K562 (cell line): ENCODE results near the gene CDK9. TPM values are rescaled to one million over a fixed set of nuclear protein-coding genes. Genes with fewer than 3 reads are reported as not detected.

Source experiments
- ADNP ChIP-seq: fragments of 200-800 bp; sonication (Bioruptor generic); IDR thresholded peaks from 2 replicates; pipeline ENCODE4 v1.6.1; 2016; ENCODE audit warnings: missing genetic modification characterization, missing compliant biosample characterization
- ARID1B ChIP-seq: fragments of 450-650 bp; IDR thresholded peaks from 2 replicates; pipeline ENCODE4 v1.6.1; 2016; ENCODE audit warnings: antibody characterized with exemption, mild to moderate bottlenecking, inconsistent platforms
- ATF3 ChIP-seq, 2 experiments: fragments of 450-650 bp in 1 of 2; sonication (generic) in 1 of 2; formaldehyde crosslinking in 1 of 2; IDR thresholded peaks in 1 of 2; conservative IDR thresholded peaks in 1 of 2; 2 replicates each; pipeline versions ENCODE4 v1.6.1 to v1.8.1; 2016 to 2023; ENCODE audit warnings: mild to moderate bottlenecking in 2 of 2, moderate library complexity in 2 of 2, inconsistent platforms in 1 of 2, missing genetic modification reagents in 1 of 2
- ATF7 ChIP-seq: fragments of 450-650 bp; IDR thresholded peaks from 2 replicates; pipeline ENCODE4 v1.7.1; 2014; ENCODE audit warnings: mild to moderate bottlenecking, moderate library complexity
- BHLHE40 ChIP-seq: IDR thresholded peaks from 2 replicates; pipeline ENCODE4 v1.6.1; 2011; ENCODE audit warnings: low read length, improper control_type of control experiment
- CBFA2T3 ChIP-seq: fragments of 450-650 bp; IDR thresholded peaks from 2 replicates; pipeline ENCODE4 v1.6.1; 2017
- CXXC5 ChIP-seq: fragments of 250-450 bp; sonication (Bioruptor Pico); IDR thresholded peaks from 2 replicates; pipeline ENCODE4 v1.8.0; 2022; ENCODE audit warnings: inconsistent platforms, mild to moderate bottlenecking, moderate library complexity
- HDGF ChIP-seq: fragments of 450-650 bp; IDR thresholded peaks from 2 replicates; pipeline ENCODE4 v1.6.1; 2016
- IFI16 ChIP-seq: fragments of 250-450 bp; sonication (Bioruptor Pico); IDR thresholded peaks from 2 replicates; pipeline ENCODE4 v2.1.2; 2022; ENCODE audit warnings: mild to moderate bottlenecking, inconsistent platforms
- JUN ChIP-seq, 2 experiments: sonication (generic) in 1 of 2; formaldehyde crosslinking in 1 of 2; IDR thresholded peaks; 2 replicates each; pipeline versions ENCODE4 v1.6.1 to v1.8.0; 2012 to 2022; ENCODE audit warnings: borderline replicate concordance in 2 of 2, mild to moderate bottlenecking in 2 of 2, improper control_type of control experiment in 1 of 2, low read depth in 1 of 2, low read length in 1 of 2, missing genetic modification reagents in 1 of 2
- MNT ChIP-seq, 2 experiments: fragments of 450-650 bp; conservative IDR thresholded peaks; 2 replicates each; pipeline ENCODE4 v1.6.1; 2017; ENCODE audit warnings: mild to moderate bottlenecking in 2 of 2, moderate library complexity in 2 of 2
- NR2C2 ChIP-seq, 2 experiments: fragments of 200-800 bp in 1 of 2; sonication (Bioruptor generic) in 1 of 2; sonication (generic) in 1 of 2; formaldehyde crosslinking in 1 of 2; IDR thresholded peaks; 2 replicates each; pipeline versions ENCODE4 v1.6.1 to v1.8.0; 2016 to 2022; ENCODE audit warnings: mild to moderate bottlenecking in 1 of 2, missing compliant biosample characterization in 1 of 2, missing genetic modification characterization in 1 of 2, missing genetic modification reagents in 1 of 2
- NR2F6 ChIP-seq: fragments of 450-650 bp; formaldehyde crosslinking; IDR thresholded peaks from 2 replicates; pipeline ENCODE4 v1.4.0; 2020; ENCODE audit warnings: mild to moderate bottlenecking
- PHF8 ChIP-seq: fragments of 200-600 bp; sonication (generic); IDR thresholded peaks from 2 replicates; pipeline ENCODE4 v1.6.1; 2012; ENCODE audit warnings: mixed run types, mild to moderate bottlenecking, inconsistent platforms, low read length, moderate library complexity, borderline replicate concordance
- POLR2H ChIP-seq: IDR thresholded peaks from 2 replicates; pipeline ENCODE4 v1.6.1; 2016; ENCODE audit warnings: missing genetic modification characterization, low read depth, mild to moderate bottlenecking, control low read depth, missing compliant biosample characterization, moderate library complexity
- RBM17 ChIP-seq: fragments of 200-400 bp; formaldehyde crosslinking; IDR thresholded peaks from 2 replicates; pipeline ENCODE4 v1.6.1; 2017; ENCODE audit warnings: low read depth, mild to moderate bottlenecking, low read length, borderline replicate concordance
- SMC3 ChIP-seq: conservative IDR thresholded peaks from 2 replicates; pipeline ENCODE4 v1.6.1; 2011; ENCODE audit warnings: low read depth, low read length, improper control_type of control experiment; ENCODE audit not compliant: insufficient read depth
- SNRNP70 ChIP-seq: fragments of 200-400 bp; formaldehyde crosslinking; optimal IDR thresholded peaks from 2 replicates; pipeline ENCODE3; 2017; ENCODE audit warnings: low read depth, low read length
- ZNF124 ChIP-seq: sonication (generic); formaldehyde crosslinking; IDR thresholded peaks from 2 replicates; pipeline ENCODE4 v1.8.1; 2022; ENCODE audit warnings: missing genetic modification reagents
- ZNF354B ChIP-seq: fragments of 250-450 bp; sonication (Bioruptor Pico); IDR thresholded peaks from 2 replicates; pipeline ENCODE4 v1.4.0; 2020
- ZNF57 ChIP-seq: fragments of 450-650 bp; formaldehyde crosslinking; IDR thresholded peaks from 2 replicates; pipeline ENCODE4 v1.4.0; 2020; ENCODE audit warnings: mild to moderate bottlenecking, moderate library complexity
- polyA plus RNA-seq, 8 experiments: library from polyadenylated mRNA; depleted of rRNA in 4 of 8; stranded (reverse) in 5 of 8; unstranded in 3 of 8; fragments of >200 nt; fragmentation: Nextera tagmentation in 2 of 8; fragmentation: Illumina TruSeq in 1 of 8; extraction: Ambion mirVana in 2 of 8; extraction: Trizol in 1 of 8; gene quantifications; 2 replicates each; pipeline versions ENCODE4 v1.2.1 to v1.2.3, GENCODE V29; 2011 to 2014; ENCODE audit warnings: inconsistent platforms in 1 of 8, missing spikeins in 1 of 8
- total RNA-seq, 7 experiments: library from RNA; depleted of rRNA in 6 of 7; stranded (reverse); fragments of >200 nt in 6 of 7; fragmentation: Illumina TruSeq in 2 of 7; extraction: Trizol in 2 of 7; gene quantifications; 2 replicates each; pipeline versions ENCODE4 v1.2.1 to v1.2.3, GENCODE V29; 2011 to 2021; ENCODE audit warnings: low replicate concordance in 1 of 7
- TF ChIP-seq, protein P1 (sequence below): fragments of 450-650 bp; IDR thresholded peaks from 2 replicates; pipeline ENCODE4 v1.6.1; 2017; ENCODE audit warnings: mild to moderate bottlenecking, moderate library complexity
- TF ChIP-seq, protein P2 (sequence below): fragments of 200-800 bp; sonication (Bioruptor generic); IDR thresholded peaks from 2 replicates; pipeline ENCODE4 v1.6.1; 2017; ENCODE audit warnings: missing genetic modification characterization, missing compliant biosample characterization

Gene CDK9
- total and polyA plus RNA-seq, 9 of the 15 experiments (the other 6 are each of a cell fraction or from before 2014, with no cell fraction given), result 4.2 to 78.6 (median 33.0) TPM

DNA sequence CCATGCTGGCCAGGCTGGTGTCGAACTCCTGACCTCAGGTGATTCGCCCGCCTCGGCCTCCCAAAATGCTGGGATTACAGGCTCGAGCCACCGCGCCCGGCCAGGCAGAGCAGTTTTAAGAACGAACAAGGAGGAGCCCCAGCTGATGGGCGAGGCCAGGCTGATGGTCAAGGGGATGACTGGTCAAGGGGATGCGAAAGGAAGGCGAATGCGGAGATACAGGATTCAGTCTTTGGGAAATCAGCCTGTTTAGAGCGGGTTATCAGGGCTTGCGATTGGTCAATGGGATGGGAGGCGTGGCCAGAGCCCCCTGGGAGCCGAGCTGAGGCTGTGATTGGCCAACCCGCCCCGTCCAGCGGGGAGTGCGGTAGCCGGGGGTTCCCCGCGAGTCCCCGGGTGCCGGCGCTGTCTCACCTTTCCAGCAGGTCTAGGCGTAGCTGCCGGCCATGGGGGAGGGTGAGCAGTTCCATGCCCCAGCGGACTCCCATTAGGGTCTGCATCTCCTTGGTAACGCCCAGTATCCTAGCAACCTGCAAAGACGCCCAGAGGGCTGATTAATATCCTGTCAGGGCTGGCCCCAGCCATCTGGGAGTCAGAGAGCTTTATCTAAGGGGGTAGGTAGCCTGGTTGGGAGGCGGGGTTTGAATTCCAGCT is 43.3 kb upstream of the CDK9 start (continued):
- TF ChIP-seq ZNF57 (CRISPR knock-in tag), result no peak
- peak; percentile 8; the same call in 1 of the 2 replicates for TF ChIP-seq ATF3 (IDR thresholded peaks at IDR 0.05)
- TF ChIP-seq ATF3 (CRISPR knock-in tag; conservative IDR thresholded peaks at IDR 0.05), result no peak; the same call in 1 of the 2 replicates
- no peak for TF ChIP-seq RBM17
- no peak for TF ChIP-seq ZNF354B (CRISPR knock-in tag)
- TF ChIP-seq CBFA2T3, result peak; percentile 59
- TF ChIP-seq NR2C2 (CRISPR knock-in tag; IDR thresholded peaks at IDR 0.05), result no peak
- TF ChIP-seq NR2C2 (tag; IDR thresholded peaks at IDR 0.05), result no peak
- no peak for TF ChIP-seq IFI16 (CRISPR knock-in tag)
- TF ChIP-seq SNRNP70, result no peak
- TF ChIP-seq CXXC5 (CRISPR knock-in tag), result 0 out of 2 replicates have a peak, but pooled peaks have one; percentile 22
- TF ChIP-seq NR2F6, result no peak
- peak; percentile 37 for TF ChIP-seq ARID1B
- no peak for TF ChIP-seq PHF8
- TF ChIP-seq SMC3, result 0 out of 2 replicates have a peak, but pooled peaks have one; percentile 6
- TF ChIP-seq HDGF, result no peak
- no peak for TF ChIP-seq JUN (IDR thresholded peaks at IDR 0.05; ENCODE audit: borderline replicate concordance, low read depth, low read length)
- no peak for TF ChIP-seq JUN (CRISPR knock-in tag; IDR thresholded peaks at IDR 0.05; ENCODE audit: borderline replicate concordance)
- TF ChIP-seq ADNP (tag), result no peak
- peak in 1 of 2 experiments; percentile 44; a peak in 2 of 4 replicates for TF ChIP-seq MNT (conservative IDR thresholded peaks at IDR 0.05)
- TF ChIP-seq, protein P1, sequence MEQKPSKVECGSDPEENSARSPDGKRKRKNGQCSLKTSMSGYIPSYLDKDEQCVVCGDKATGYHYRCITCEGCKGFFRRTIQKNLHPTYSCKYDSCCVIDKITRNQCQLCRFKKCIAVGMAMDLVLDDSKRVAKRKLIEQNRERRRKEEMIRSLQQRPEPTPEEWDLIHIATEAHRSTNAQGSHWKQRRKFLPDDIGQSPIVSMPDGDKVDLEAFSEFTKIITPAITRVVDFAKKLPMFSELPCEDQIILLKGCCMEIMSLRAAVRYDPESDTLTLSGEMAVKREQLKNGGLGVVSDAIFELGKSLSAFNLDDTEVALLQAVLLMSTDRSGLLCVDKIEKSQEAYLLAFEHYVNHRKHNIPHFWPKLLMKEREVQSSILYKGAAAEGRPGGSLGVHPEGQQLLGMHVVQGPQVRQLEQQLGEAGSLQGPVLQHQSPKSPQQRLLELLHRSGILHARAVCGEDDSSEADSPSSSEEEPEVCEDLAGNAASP, result no peak
- 0 out of 2 replicates have a peak, but pooled peaks have one; percentile 10 for TF ChIP-seq ATF7
- no peak for TF ChIP-seq POLR2H
- TF ChIP-seq, protein P2, sequence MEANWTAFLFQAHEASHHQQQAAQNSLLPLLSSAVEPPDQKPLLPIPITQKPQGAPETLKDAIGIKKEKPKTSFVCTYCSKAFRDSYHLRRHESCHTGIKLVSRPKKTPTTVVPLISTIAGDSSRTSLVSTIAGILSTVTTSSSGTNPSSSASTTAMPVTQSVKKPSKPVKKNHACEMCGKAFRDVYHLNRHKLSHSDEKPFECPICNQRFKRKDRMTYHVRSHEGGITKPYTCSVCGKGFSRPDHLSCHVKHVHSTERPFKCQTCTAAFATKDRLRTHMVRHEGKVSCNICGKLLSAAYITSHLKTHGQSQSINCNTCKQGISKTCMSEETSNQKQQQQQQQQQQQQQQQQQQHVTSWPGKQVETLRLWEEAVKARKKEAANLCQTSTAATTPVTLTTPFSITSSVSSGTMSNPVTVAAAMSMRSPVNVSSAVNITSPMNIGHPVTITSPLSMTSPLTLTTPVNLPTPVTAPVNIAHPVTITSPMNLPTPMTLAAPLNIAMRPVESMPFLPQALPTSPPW (CRISPR knock-in tag), result peak; percentile 52
- TF ChIP-seq ZNF124, result no peak
- TF ChIP-seq BHLHE40, result no peak
